Measurements from ENCODE around the gene IDH3B.

IDH3B gene

GRCh38 chr20:2655331-2656116, 8.5 kb downstream of the IDH3B start:
- DNase-seq: no peak

DNA sequence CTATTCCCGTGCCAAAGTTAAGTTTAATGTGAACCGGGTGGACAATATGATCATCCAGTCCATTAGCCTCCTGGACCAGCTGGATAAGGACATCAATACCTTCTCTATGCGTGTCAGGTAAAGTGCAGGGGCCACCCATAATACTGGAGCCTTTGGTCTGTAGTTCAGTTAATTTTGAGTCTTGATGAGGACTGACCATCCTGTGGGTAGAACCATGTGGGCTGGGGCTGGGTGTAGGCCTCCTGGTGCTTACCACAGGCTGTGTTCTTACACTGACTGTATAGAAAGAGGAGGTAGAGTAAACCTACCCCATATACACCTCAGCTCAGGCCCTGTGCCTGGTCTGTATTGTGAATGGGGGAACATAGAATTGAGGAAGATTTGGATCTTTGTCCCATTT, 9.2 kb downstream of the IDH3B start:
- no peak for DNase-seq

DNA sequence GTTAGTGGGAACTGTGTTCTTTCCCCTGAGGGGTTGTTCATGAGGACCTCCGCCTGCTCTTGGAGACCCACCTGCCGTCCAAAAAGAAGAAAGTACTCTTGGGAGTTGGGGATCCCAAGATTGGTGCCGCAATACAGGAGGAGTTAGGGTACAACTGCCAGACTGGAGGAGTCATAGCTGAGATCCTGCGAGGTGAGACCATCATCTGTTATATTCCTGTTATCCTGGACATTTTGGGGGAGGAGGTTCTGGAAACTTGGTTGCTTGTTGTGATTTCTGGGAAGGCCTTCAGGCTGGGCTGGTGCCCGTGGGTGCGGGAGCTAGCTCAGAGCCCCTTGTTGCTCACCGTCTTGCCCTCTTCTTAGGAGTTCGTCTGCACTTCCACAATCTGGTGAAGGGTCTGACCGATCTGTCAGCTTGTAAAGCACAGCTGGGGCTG, 9.6 kb downstream of the IDH3B start:
- DNase-seq: no peak

- no peak for DNase-seq
Observed at GRCh38 chr20:2653556-2654383, 10.2 kb downstream of the IDH3B start.

DNA sequence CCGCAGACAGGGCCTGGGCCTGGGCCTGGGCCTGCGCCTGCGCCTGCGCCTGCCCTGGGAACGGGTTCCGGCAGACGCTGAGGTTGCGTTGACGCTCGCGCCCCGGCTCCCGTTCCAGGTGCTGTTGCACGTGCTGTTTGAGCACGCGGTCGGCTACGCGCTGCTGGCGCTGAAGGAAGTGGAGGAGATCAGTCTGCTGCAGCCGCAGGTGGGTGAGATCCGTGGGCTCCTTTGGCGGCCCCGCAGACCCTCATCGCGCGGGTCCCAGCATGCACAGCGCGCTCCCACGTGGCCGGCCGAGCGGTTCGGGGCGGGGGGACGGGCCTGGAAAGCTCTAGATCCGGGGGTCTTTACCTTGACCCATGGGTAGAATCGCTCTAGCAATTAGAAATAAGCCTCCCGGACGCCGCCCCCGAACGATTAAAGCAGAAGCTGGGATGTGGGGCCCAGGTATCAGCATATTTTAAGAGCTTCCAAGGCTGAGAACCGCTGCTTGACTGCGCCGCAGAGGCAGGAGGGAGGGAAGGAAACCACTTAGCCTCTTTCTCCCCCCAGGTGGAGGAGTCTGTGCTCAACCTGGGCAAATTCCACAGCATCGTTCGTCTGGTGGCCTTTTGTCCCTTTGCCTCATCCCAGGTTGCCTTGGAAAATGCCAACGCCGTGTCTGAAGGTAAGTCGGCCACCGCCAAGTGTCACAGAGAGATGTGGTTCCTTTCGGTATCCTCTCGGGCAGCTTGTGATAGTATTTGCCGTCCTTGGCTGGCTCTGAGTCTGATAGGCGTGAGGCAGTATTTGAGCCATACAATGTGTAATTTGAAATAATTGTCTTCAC, 11.1 kb downstream of the IDH3B start:
- no peak for DNase-seq

- DNase-seq: peak; percentile 40
Observed at GRCh38 chr20:2651772-2652723, 12.0 kb downstream of the IDH3B start, which contains the start of gene NOP56. TSS of gene NOP56 (plus strand) at chr20:2652632. CDS start at chr20:2652661, 29 bp downstream.

DNA sequence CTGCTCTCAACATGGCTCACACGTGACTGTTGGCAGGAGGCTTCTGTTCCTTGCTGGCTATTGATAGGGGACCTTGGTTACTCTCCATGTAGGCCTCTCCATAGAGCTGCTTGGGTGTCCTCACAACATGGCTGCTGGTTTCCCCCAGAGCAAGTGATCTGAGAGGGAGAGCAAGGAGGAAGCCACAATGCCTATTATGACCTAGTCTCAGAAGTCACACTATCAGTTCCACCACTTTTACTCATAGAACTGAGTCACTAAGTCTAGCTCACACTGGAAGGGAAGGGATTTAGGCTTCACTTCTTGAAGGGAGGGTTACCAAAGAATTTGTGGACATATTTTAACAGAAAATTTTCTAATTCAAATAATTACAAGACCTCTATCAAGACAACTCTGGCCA, 20.3 kb downstream of the IDH3B start:
- no peak for DNase-seq

DNA sequence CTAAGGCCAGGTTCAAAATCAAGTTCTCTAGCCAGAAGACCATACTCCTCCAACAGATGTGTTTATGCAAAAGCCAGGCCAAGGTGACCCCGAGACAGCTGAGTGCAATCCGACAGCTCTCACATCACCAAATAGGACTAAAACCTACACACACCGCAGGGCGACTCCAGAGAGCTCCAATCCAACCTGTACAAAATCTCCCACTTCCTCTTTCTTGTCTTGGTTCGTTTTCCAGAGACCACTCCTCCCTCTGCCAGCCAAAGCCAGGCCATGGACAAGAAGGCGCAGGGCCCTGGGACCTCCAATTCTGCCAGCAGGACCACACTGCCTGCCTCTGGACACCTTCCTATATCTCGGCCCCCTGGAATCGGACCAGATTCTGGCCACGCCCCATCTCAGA, 23.1 kb downstream of the IDH3B start:
- DNase-seq: no peak

DNA sequence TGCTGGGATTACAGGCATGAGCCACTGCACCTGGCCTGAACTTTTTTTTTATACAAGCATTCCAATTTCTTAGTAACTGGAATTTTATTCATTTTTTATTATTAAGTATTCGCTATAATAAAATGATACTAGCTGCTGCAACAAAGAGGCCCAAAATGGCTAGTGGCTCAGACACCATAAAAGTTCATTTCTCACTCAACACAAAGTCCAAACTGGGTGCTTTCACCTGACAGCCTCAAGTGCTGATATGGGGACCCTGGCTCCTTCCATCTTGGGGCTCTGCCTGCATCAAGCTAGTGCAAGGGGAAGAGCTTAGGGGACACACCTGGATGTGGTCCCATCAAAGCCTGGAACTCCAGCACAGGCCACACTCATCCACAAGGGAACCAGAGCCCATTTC, 23.8 kb downstream of the IDH3B start:
- no peak for DNase-seq

DNA sequence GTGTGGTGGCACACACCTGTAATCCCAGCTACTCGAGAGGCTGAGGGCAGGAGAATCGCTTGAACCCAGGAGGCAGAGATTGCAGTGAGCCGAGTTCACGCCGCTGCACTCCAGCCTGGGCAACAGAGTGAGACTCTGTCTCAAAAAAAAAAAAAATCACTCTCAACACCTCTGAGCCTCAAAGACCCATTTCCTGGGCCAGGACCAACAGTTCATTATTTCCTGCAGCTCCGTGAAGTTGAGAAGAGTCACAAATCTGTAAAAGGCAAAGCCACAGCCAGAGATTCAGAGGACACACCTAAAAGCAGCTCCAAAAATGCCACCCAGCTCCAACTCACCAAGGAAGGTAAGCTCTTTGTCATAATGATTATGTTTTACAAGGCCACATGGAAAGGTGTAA, 26.8 kb downstream of the IDH3B start:
- DNase-seq: no peak

GRCh38 chr20:2633381-2633780, 30.6 kb downstream of the IDH3B start:
- DNase-seq: no peak

DNA sequence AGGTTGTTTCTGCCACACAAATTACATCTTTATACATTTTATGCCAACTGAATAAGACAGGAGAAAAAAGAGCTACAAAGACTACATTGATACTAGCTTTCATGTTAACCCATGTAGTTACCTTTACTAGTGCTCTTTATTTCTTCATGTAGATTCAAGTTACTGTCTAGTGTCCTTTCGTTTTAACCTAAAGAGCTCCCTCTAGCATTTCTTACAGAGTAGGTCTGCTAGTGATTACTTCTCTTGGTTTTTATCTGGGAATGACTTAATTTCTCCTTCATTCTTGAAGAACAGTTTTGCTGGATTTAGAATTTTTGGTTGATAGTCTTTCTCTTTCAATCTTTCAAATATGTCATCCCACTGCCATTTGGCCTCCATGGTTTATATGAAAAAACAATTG, 32.8 kb downstream of the IDH3B start:
- DNase-seq: no peak

DNA sequence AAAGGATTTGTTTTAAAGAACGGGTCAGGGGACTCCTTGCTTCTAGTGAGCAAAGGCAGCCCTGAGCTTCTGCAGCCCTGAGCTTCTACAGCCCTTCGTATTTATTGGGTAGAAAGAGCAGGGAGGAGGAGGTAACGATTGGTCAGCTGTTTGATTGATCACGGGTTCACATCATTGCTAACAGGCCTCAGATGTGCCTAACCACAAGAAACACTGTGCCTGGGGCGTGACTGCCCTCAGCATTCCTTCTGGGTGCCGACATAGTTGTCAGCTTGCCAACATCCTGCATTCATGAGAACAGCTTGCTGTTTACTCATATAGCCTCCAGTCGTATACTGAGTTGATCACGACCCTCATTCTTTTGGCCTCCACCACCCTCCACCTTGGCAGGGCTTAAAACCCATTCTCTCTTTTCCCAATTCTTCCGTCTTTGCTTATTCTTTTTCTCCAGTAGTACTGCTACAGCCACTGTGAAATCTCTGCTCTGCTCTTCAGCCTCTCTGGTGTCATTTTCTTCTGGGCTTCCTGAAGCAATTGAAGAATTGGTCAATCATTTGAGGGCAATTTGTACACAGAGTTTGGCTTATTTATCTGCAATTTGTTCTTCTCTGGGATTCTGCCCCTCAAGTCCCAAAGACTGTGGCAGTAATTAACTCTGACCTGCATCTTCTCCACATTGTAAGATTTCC, 37.0 kb downstream of the IDH3B start:
- no peak for DNase-seq

DNA sequence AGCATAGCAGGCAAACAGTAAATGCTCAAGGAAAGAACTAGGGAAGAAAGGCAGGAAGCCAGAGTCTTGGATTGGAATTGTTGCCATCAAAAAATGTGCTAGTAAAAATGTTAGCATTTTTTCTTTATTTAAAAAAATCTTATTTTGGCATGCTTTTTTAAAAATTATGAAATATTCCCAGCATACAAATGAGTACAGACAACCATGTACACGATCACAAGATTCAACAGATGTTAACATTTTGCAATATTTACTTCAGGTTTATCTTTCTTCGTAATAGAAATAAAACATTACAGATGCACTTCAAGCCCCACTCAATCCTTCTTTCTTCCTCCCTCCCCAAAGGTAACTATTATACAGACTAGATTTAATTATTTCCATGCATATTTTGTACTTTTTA, 39.0 kb downstream of the IDH3B start:
- DNase-seq: no peak

DNA sequence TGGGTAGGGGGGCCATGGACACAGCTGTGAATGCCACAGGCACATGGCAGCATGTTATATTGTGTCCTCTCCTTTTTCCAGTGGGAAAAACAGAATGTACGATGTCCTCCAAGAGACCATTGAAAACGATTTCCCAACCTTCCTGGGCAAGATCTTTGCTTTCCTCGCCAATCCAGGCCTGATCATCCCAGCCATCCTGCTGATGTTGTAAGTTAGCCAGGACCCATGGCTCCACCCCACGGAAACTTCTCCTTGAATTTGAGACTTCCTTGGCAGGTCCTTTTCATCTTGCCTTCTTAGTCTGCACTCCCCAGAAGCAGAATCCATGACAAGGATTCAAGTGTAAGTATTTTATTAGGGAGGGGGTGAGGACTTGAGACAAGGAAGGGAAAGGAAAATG, 39.8 kb downstream of the IDH3B start:
- no peak for DNase-seq

DNA sequence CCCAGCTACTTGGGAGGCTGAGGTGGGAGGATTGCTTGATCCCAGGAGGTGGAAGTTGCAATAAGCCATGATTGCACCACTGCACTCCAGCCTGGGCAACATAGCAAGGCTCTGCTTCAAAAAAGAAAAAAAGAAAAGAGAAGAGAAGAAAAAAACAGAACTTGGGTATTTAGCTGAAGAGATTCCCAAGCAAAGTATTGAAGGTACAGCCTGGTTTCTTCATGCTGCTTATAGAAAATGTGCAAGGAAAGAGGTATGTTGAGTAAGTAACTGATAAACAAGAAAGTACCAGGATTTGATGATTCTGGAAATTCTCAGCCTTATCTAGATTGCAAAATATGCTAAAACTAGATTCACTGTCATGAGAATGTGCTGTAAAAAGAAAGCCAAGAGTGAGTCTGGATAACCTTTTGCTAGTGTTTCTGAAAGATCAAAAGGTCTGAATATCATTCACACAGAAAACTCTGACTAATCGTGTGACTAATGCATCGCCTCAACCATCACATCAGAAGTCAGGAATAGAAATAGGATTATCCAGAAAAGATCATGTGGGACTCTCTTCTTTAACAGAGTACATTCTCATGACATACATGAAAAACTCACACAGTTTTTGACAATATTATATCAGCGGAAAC, 43.9 kb downstream of the IDH3B start:
- no peak for DNase-seq

GRCh38 chr20:2619337-2619736, 44.7 kb downstream of the IDH3B start:
- no peak for DNase-seq

GRCh38 chr20:2618815-2619214, 45.2 kb downstream of the IDH3B start:
- DNase-seq: no peak

DNA sequence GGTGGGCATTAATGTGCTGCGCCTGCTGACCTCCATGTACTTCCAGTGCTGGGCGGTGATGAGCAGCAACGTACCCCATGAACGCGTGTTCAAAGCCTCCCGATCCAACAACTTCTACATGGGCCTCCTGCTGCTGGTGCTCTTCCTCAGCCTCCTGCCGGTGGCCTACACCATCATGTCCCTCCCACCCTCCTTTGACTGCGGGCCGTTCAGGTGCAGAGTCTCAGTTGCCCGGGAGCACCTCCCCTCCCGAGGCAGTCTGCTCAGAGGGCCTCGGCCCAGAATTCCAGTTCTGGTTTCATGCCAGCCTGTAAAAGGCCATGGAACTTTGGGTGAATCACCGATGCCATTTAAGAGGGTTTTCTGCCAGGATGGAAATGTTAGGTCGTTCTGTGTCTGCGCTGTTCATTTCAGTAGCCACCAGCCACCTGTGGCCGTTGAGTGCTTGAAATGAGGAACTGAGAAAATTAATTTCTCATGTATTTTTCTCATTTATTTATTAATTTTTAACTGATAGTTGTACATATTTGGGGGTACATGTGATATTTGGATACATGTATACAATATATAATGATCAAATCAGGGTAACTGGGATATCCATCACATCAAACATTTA, 46.8 kb downstream of the IDH3B start:
- no peak for DNase-seq

- no peak for DNase-seq
Observed at GRCh38 chr20:2616634-2617033, 47.4 kb downstream of the IDH3B start.

Data from NCI-H187 treated with DMSO at 0.1 percent for 48 hours (cell line).